Activated CD4-positive, alpha-beta memory T cell treated with anti-CD3 and anti-CD28 coated beads for 36 hours (primary cell): ENCODE data around the gene MAP1LC3B. TPM values are rescaled to one million over a fixed set of nuclear protein-coding genes. Genes with fewer than 3 reads are reported as not detected.
A peak's percentile ranks its signal among the peaks of the same experiment; 100 is the strongest.

Experiments
- CTCF ChIA-PET: fragments of 350-600 bp; sonication (Branson Sonifier 250); formaldehyde crosslinking; loops from one replicate; lab custom pipeline; 2021; ENCODE audit warnings: antibody characterized with exemption, inconsistent platforms; lab: Charles Lee
- POLR2A ChIA-PET: fragments of 350-600 bp; sonication (Branson Sonifier 250); formaldehyde crosslinking; loops from one replicate; lab custom pipeline; 2021; ENCODE audit warnings: antibody characterized with exemption; lab: Charles Lee
- DNase-seq: peaks from one replicate; pipeline ENCODE4 v3.0.0-alpha.2; 2020
- H3K27ac Mint-ChIP-seq: one replicate; pipeline ENCODE4 v1.8.0; 2021; ENCODE audit warnings: mixed read lengths
- H3K27me3 Mint-ChIP-seq: one replicate; pipeline ENCODE4 v1.8.0; 2021; ENCODE audit warnings: mixed read lengths
- H3K36me3 Mint-ChIP-seq: one replicate; pipeline ENCODE4 v1.8.0; 2021; ENCODE audit warnings: mixed read lengths
- H3K4me1 Mint-ChIP-seq: one replicate; pipeline ENCODE4 v1.8.0; 2021; ENCODE audit warnings: low read depth, mixed read lengths
- H3K4me3 Mint-ChIP-seq: one replicate; pipeline ENCODE4 v1.8.0; 2021; ENCODE audit warnings: mild to moderate bottlenecking, mixed read lengths
- H3K9me3 Mint-ChIP-seq: one replicate; pipeline ENCODE4 v1.8.0; 2021; ENCODE audit warnings: mixed read lengths
- intact Hi-C: fragments of 100-400 bp; cut with micrococcal nuclease; formaldehyde crosslinking; loops from one replicate; pipeline ENCODE4 v1.15.1; 2023
- total RNA-seq, 2 experiments: library from RNA; stranded (reverse); gene quantifications; one replicate each; pipeline ENCODE4 v1.2.3, GENCODE V29; 2021

MAP1LC3B gene
- total RNA-seq, 2 experiments from 2014 or later: 69.3 to 72.5 TPM

DNA sequence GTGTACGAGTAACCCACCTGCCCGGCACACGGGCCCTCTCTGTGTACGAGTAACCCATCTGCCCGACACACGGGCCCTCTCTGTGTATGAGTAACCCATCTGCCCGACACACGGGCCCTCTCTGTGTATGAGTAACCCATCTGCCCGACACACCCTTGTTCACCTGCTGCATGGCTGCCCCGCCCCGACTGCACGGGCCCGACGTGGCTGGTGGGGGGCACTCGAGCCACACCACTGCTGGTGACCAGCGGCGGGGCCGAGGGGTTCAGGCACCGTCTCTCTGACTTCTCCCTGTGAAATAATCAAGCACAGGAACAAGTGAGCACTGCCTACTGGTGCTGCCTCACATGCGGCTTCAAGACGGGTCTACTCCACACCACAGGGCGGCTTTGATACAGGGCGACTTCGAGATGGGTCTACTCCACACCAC, 22.1 kb downstream of the MAP1LC3B start:
- DNase-seq: no peak
- ChIA-PET POLR2A (no interaction called here), CTCF (no interaction called here)
- no peak overlapping the region for H3K4me3 Mint-ChIP-seq
- H3K4me1 Mint-ChIP-seq: no peaks in the 10 kb centered on the region
- H3K36me3 Mint-ChIP-seq: peaks cover 11% of the 10 kb centered on the region
- no peaks in the 10 kb centered on the region for H3K9me3 Mint-ChIP-seq
- H3K27ac Mint-ChIP-seq: no peak overlapping the region
- H3K27me3 Mint-ChIP-seq: no peaks in the 10 kb centered on the region
- intact Hi-C loops: no loop called here

DNA sequence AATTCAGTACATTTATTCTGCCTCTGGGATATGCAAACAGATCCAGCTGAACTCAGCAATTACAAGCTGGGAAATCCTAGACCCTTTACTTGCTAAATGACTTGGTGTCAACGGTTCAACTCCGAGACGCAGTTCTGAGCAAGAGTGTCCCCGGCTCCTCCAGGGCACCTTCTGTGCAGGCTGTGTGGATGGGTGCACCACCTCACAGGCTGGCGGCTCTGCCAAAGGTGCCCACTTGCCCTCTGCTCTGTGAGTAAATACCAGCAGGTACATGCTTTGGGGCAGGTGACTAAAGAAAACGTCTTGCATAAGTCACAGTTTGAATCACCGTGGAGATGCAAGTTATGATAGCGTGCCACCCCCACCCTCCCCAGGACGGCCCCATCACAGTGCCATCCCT, 23.3 kb downstream of the MAP1LC3B start:
- Mint-ChIP-seq H3K9me3 (no peaks in the 10 kb centered on the region), H3K27me3 (no peaks in the 10 kb centered on the region), H3K4me1 (no peaks in the 10 kb centered on the region), H3K4me3 (no peak overlapping the region), H3K36me3 (peaks cover 13% of the 10 kb centered on the region), H3K27ac (no peak overlapping the region)
- ChIA-PET CTCF (interaction anchor here (0.8 to 1.3 kb wide), 2 partner anchors 21 to 220 kb away, joined by 3 to 4 read pairs; no protein-coding TSS in a partner anchor), POLR2A (no interaction called here)
- DNase-seq: no peak
- intact Hi-C loops: no loop called here

DNA sequence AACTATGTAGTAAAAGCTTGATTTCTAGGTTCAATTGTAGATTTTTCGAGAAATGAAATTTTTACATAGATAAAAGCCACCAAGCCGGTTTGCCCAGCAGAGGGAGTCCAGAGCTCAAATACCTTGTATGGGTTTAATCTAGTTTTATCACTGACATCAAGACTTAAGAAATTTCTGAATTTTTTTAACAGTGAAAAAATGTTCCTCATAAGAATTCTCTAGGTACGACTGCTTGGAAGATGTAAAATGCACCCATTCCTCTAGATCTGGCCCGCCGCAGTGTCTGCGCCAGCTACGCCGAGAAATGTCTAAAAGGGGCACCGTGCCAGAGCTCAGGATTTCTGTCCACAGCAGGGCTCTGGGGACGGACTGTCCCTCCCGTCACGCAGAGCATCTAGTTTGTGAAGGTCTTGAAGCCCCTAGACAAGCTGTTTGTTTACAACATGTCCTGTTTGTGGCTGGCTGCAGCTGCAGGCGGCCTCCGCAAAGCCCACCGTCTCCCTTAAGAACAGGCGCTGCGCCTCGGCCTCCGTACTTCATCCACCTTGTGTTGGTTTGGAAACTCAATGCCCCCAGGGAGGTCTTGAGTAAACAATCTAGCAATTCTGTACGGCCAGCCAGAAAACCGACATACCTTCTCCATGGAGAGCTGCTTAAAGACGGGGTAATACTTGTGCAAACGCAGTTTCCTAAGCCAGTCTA, 24.8 kb downstream of the MAP1LC3B start:
- H3K27me3 Mint-ChIP-seq: no peaks in the 10 kb centered on the region
- no peaks in the 10 kb centered on the region for H3K9me3 Mint-ChIP-seq
- peaks cover 15% of the 10 kb centered on the region for H3K36me3 Mint-ChIP-seq

GRCh38 chr16:87417528-87417910, 25.4 kb downstream of the MAP1LC3B start:
- Mint-ChIP-seq H3K27ac (no peak overlapping the region), H3K4me3 (no peak overlapping the region), H3K36me3 (peaks cover 16% of the 10 kb centered on the region), H3K9me3 (no peaks in the 10 kb centered on the region), H3K4me1 (no peaks in the 10 kb centered on the region), H3K27me3 (no peaks in the 10 kb centered on the region)
- intact Hi-C loops: no loop called here
- ChIA-PET CTCF (interaction anchor here (0.7 to 1.6 kb wide), 9 partner anchors 9 to 218 kb away, joined by 3 to 73 read pairs (median 4); no protein-coding TSS in a partner anchor), POLR2A (no interaction called here)
- no peak for DNase-seq

More for the DNA sequence above, 24.8 kb downstream of the MAP1LC3B start:
- peak; percentile 49 for DNase-seq
- POLR2A ChIA-PET: no interaction called here
- intact Hi-C loops: loop anchor here (1.0 kb wide), 1 partner anchor 219 kb away; no protein-coding TSS in a partner anchor
- H3K4me3 Mint-ChIP-seq: no peak overlapping the region
- CTCF ChIA-PET: interaction anchor here (0.6 to 1.6 kb wide), 15 partner anchors 9 to 219 kb away, joined by 3 to 73 read pairs (median 4); no protein-coding TSS in a partner anchor
- H3K27ac Mint-ChIP-seq: no peak overlapping the region
- no peaks in the 10 kb centered on the region for H3K4me1 Mint-ChIP-seq

GRCh38 chr16:87418216-87418615, 26.1 kb downstream of the MAP1LC3B start:
- H3K9me3 Mint-ChIP-seq: no peaks in the 10 kb centered on the region
- CTCF ChIA-PET: interaction anchor here (0.6 to 0.8 kb wide), 2 partner anchors 64 to 218 kb away, joined by 3 read pairs; no protein-coding TSS in a partner anchor
- H3K36me3 Mint-ChIP-seq: peaks cover 14% of the 10 kb centered on the region

GRCh38 chr16:87418644-87419043, 26.5 kb downstream of the MAP1LC3B start:
- Mint-ChIP-seq H3K27ac (no peak overlapping the region), H3K9me3 (no peaks in the 10 kb centered on the region), H3K36me3 (peaks cover 15% of the 10 kb centered on the region), H3K27me3 (no peaks in the 10 kb centered on the region), H3K4me3 (no peak overlapping the region), H3K4me1 (no peaks in the 10 kb centered on the region)
- intact Hi-C loops: no loop called here
- DNase-seq: no peak
- POLR2A ChIA-PET: no interaction called here
- CTCF ChIA-PET: interaction anchor here (0.8 kb wide), 1 partner anchor 65 kb away, joined by 3 read pairs; no protein-coding TSS in a partner anchor

More at GRCh38 chr16:87418216-87418615, 26.1 kb downstream of the MAP1LC3B start:
- POLR2A ChIA-PET: no interaction called here
- Mint-ChIP-seq H3K4me1 (no peaks in the 10 kb centered on the region), H3K27ac (no peak overlapping the region), H3K4me3 (no peak overlapping the region), H3K27me3 (no peaks in the 10 kb centered on the region)
- intact Hi-C loops: no loop called here
- no peak for DNase-seq

- Mint-ChIP-seq H3K36me3 (peaks cover 21% of the 10 kb centered on the region), H3K9me3 (no peaks in the 10 kb centered on the region), H3K27me3 (no peaks in the 10 kb centered on the region), H3K4me1 (no peaks in the 10 kb centered on the region), H3K27ac (no peak overlapping the region), H3K4me3 (no peak overlapping the region)
- no peak for DNase-seq
- intact Hi-C loops: no loop called here
- ChIA-PET POLR2A (no interaction called here), CTCF (interaction anchor here (0.7 to 1.2 kb wide), 2 partner anchors 40 to 216 kb away, joined by 3 read pairs; no protein-coding TSS in a partner anchor)
Observed at GRCh38 chr16:87420026-87421002, 28.2 kb downstream of the MAP1LC3B start.

DNA sequence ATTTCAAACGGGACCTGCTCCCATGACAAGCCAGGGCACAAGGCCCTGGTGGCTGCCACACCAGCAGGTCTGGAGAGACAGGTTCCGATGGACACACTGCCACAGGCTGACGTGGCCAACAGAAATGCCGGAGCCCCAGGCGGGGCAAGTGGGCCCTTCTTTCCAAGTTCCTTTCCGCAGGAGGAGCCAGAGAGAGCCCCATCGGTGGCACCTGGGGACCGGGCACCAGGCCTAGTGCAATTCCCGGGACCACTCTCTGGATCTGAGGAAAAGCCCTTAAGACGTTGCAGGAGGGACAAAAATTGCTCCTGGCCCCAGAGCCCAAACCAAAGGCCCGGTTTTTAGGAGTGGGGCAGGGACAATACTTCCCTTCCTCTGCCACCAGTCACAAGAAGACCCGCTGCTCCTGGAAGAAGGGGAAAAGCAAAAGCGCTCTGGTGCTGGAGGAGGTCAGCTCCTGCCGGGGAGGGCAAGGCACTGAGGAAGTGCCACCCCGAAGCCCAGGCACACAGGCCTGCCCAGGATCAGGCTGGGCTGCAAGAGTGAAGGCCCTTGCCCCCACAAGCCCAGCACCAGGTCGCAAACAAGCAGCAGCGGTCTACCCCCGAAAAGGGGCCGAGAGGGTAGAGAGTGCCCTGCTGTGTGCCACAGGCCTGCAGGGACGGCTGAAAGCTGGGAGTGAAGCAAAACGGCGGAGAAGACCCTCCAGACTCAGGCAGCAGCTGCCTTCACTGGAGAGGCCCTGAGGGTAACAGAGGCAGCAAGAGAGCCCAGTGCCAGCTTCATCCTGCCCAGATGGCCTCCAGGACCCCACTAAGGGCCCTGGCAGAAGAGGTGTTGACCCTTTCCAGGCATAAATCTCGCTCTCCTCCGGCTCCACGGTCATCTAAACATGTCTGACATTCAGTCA, 29.1 kb downstream of the MAP1LC3B start:
- H3K9me3 Mint-ChIP-seq: no peaks in the 10 kb centered on the region
- peaks cover 21% of the 10 kb centered on the region for H3K36me3 Mint-ChIP-seq
- intact Hi-C loops: no loop called here
- CTCF ChIA-PET: interaction anchor here (0.6 to 1.2 kb wide), 2 partner anchors 28 to 215 kb away, joined by 3 to 4 read pairs; no protein-coding TSS in a partner anchor
- H3K4me1 Mint-ChIP-seq: no peaks in the 10 kb centered on the region
- no peaks in the 10 kb centered on the region for H3K27me3 Mint-ChIP-seq
- no peak overlapping the region for H3K27ac Mint-ChIP-seq
- DNase-seq: no peak
- no peak overlapping the region for H3K4me3 Mint-ChIP-seq
- POLR2A ChIA-PET: no interaction called here

- CTCF ChIA-PET: interaction anchor here (0.6 to 1.2 kb wide), 2 partner anchors 27 to 214 kb away, joined by 3 to 4 read pairs; no protein-coding TSS in a partner anchor
- POLR2A ChIA-PET: no interaction called here
Observed at GRCh38 chr16:87422106-87422505, 30.0 kb downstream of the MAP1LC3B start.

DNA sequence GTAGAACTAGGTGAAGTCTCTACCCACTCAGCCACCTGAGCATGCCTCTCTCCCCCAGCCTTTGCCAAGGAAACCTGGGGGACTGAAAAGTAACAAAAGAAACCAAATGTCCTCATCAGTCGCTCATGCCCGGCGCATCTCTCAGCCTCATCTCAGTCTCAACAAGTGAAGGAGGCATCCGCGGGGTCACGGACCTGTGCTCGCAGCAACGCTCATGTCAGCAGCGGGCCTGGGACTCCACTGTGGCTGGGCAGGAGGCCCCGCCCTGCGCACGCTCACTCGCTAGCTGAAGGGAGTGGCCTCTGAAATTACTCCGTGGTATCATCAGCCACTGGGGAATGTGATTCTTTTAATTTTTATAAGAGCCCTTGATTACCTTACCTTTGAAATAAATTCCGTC, 31.3 kb downstream of the MAP1LC3B start:
- DNase-seq: no peak
- Mint-ChIP-seq H3K27me3 (no peaks in the 10 kb centered on the region), H3K27ac (no peak overlapping the region), H3K4me3 (no peak overlapping the region), H3K9me3 (no peaks in the 10 kb centered on the region), H3K4me1 (no peaks in the 10 kb centered on the region), H3K36me3 (peaks cover 16% of the 10 kb centered on the region)
- ChIA-PET POLR2A (no interaction called here), CTCF (no interaction called here)
- intact Hi-C loops: no loop called here

More at GRCh38 chr16:87422106-87422505, 30.0 kb downstream of the MAP1LC3B start:
- no peak for DNase-seq
- Mint-ChIP-seq H3K27me3 (no peaks in the 10 kb centered on the region), H3K9me3 (no peaks in the 10 kb centered on the region), H3K27ac (no peak overlapping the region), H3K36me3 (peaks cover 18% of the 10 kb centered on the region), H3K4me3 (no peak overlapping the region), H3K4me1 (no peaks in the 10 kb centered on the region)
- intact Hi-C loops: no loop called here

DNA sequence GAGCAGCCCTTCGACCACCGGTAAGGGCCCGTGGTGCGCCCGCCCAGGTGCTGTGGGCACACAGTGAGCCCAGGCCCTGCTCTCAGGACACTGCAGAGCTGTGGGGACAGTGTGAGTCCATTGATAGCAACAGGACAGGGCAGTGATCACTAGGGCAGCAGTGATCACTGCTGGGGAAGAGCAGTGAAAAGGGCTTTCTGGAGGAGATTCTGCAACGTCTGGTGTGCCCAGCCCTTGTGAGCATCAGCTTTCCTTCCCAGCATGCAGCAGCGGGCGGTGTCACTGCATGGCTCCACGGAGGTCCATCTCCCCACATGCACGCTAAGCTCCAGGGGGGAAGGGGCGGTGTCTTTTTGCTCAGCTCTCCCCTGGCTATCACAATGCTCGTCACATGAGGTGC, 32.1 kb downstream of the MAP1LC3B start:
- no peak overlapping the region for H3K4me3 Mint-ChIP-seq
- CTCF ChIA-PET: interaction anchor here (1.7 kb wide), 1 partner anchor 212 kb away, joined by 9 read pairs; no protein-coding TSS in a partner anchor
- H3K27me3 Mint-ChIP-seq: no peaks in the 10 kb centered on the region
- no peak for DNase-seq
- no peak overlapping the region for H3K27ac Mint-ChIP-seq
- POLR2A ChIA-PET: no interaction called here
- intact Hi-C loops: no loop called here
- no peaks in the 10 kb centered on the region for H3K4me1 Mint-ChIP-seq
- H3K36me3 Mint-ChIP-seq: peaks cover 16% of the 10 kb centered on the region
- H3K9me3 Mint-ChIP-seq: no peaks in the 10 kb centered on the region
